ENCODE data around the gene GALNT9.

GALNT9 gene

DNA sequence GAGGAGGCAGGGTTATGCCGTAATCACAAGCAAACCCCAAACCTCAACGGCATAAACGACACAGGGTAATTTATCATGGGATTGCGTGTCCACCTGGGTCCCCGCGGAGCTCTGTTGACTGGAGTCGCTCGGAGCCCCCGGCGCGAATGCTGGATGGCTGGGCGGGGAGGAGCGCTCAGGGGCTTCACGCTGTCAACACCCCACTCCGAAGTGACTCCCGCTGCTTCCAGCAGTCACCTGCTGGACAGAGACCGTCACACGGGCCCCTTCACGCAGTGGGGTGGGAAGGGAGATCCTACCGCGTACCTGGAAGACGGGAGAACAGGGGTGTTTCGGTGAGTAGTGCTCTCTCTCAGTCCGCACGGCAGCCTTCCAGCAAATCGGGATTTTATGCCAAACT lies 4.4 kb upstream of the GALNT9 start:
- H3K27me3 ChIP-seq (ENCODE audit: low read depth, low read length), result no peaks in the 10 kb centered on the region
- H3K79me2 ChIP-seq (ENCODE audit: low read length), result no peaks in the 10 kb centered on the region
- H3K4me3 ChIP-seq (ENCODE audit: low read length), result no peak overlapping the region
- H3K9me3 ChIP-seq (ENCODE audit: insufficient read depth, low read length), result no peaks in the 10 kb centered on the region
- H3K4me2 ChIP-seq (ENCODE audit: low read length), result no peak overlapping the region
- H3K4me1 ChIP-seq (ENCODE audit: low read length), result no peaks in the 10 kb centered on the region
- no peak overlapping the region for H3K27ac ChIP-seq (ENCODE audit: low read length)
- no peak for TF ChIP-seq EZH2phosphoT487 (IDR thresholded peaks at IDR 0.05; ENCODE audit: low read depth)
- TF ChIP-seq, protein P1, sequence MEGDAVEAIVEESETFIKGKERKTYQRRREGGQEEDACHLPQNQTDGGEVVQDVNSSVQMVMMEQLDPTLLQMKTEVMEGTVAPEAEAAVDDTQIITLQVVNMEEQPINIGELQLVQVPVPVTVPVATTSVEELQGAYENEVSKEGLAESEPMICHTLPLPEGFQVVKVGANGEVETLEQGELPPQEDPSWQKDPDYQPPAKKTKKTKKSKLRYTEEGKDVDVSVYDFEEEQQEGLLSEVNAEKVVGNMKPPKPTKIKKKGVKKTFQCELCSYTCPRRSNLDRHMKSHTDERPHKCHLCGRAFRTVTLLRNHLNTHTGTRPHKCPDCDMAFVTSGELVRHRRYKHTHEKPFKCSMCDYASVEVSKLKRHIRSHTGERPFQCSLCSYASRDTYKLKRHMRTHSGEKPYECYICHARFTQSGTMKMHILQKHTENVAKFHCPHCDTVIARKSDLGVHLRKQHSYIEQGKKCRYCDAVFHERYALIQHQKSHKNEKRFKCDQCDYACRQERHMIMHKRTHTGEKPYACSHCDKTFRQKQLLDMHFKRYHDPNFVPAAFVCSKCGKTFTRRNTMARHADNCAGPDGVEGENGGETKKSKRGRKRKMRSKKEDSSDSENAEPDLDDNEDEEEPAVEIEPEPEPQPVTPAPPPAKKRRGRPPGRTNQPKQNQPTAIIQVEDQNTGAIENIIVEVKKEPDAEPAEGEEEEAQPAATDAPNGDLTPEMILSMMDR (IDR thresholded peaks at IDR 0.05; ENCODE audit: low read depth, low read length), result no peak
- H4K20me1 ChIP-seq (ENCODE audit: insufficient read depth, low read length), result no peaks in the 10 kb centered on the region
- H3K36me3 ChIP-seq (replicated peaks; ENCODE audit: low read depth, low read length), result no peaks in the 10 kb centered on the region
- no peak overlapping the region for H2AFZ ChIP-seq (ENCODE audit: low read depth, low read length)
- no peak overlapping the region for H3K9ac ChIP-seq (ENCODE audit: low read length)

DNA sequence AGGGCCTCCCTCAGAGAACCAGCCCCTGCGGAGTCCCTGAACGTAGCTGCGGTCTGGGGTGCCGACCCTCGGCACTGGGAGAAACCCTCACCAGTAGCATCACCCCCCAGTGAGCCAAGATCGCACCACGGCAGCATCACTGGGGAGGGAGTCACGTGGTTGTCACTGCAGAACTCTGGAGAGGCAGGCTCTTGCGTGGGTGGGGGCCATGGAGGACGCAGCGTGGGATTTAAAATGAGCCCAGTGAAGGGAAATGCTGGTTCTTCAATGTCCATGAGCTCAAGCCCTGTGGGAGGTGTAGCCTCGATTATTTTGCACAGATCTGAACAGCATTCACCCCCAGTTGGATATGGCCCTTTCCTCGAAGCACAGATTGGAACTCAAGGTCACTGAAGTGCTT lies 3.9 kb upstream of the GALNT9 start:
- Histone ChIP-seq H4K20me1 (ENCODE audit: insufficient read depth, low read length) (no peaks in the 10 kb centered on the region), H3K9me3 (ENCODE audit: insufficient read depth, low read length) (no peaks in the 10 kb centered on the region), H3K4me1 (ENCODE audit: low read length) (no peaks in the 10 kb centered on the region), H3K9ac (ENCODE audit: low read length) (no peak overlapping the region), H3K79me2 (ENCODE audit: low read length) (no peaks in the 10 kb centered on the region), H3K27ac (ENCODE audit: low read length) (no peak overlapping the region), H3K36me3 (replicated peaks; ENCODE audit: low read depth, low read length) (no peaks in the 10 kb centered on the region), H3K4me3 (ENCODE audit: low read length) (no peak overlapping the region), H2AFZ (ENCODE audit: low read depth, low read length) (no peak overlapping the region), H3K4me2 (ENCODE audit: low read length) (no peak overlapping the region), H3K27me3 (ENCODE audit: low read depth, low read length) (no peaks in the 10 kb centered on the region)
- no peak for TF ChIP-seq EZH2phosphoT487 (IDR thresholded peaks at IDR 0.05; ENCODE audit: low read depth)
- TF ChIP-seq, protein P1 (IDR thresholded peaks at IDR 0.05; ENCODE audit: low read depth, low read length), result no peak

DNA sequence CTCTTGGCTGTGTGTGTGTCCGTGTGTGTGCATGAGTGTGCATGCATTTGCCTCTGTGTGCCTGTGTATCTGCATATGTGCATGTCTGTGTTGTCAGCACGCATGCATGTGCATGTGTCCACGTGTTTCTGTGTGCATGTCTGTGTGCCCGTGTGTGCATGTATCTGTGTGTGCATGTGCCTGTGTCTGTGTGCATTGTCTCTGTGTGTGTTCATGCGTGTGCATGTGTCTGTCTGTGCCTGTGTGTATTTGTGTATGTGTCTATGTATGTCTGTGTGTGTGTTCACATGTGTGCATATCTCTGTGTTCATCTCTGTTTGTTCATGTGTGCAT lies 1.1 kb upstream of the GALNT9 start:
- no peak overlapping the region for H3K9ac ChIP-seq (ENCODE audit: low read length)

DNA sequence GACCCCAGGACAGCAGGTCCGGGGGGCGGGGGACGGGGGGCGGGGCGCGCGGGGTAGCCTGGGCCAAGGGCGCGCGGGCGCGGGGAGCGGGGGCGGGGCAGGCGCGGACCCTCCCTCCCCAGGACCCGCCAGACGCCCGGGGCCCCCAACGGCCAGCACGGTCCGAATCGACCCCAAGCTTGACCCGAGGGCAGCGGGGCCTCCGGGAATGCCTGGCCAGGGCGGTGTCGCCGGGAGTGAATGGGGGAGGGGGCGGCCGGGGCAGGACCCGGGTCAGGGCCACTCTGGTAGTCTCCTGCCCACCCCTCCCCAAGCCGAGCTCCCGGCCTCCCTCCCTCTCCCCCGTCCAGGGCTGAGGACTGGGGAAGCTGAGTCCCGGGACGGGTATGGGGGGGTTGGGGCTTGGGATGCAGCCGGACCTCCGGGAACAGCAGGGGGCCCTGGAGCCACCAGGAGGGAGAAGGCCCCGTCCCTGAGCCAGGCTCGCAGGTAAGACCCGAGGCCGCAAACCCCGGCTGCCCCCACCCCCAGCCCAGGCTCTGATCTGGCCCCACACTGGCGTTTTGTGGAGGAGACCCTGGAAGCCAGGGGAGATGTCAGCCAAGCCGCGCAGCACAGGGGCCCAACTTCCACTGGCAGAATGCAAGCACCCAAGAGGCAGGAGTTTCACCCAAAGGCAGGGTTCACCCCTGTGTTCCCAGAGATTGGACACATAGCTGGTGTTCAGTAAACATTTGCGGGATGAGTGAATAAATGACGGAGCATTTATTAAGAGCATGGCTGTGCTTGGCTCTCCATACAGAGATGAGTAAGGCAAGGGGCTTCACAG lies 545 bp upstream of the GALNT9 start:
- no peak for TF ChIP-seq EZH2phosphoT487 (IDR thresholded peaks at IDR 0.05; ENCODE audit: low read depth)
- TF ChIP-seq, protein P1 (IDR thresholded peaks at IDR 0.05; ENCODE audit: low read depth, low read length), result no peak
- H3K27ac ChIP-seq (ENCODE audit: low read length), result no peak overlapping the region
- no peaks in the 10 kb centered on the region for H3K9me3 ChIP-seq (ENCODE audit: insufficient read depth, low read length)
- no peaks in the 10 kb centered on the region for H4K20me1 ChIP-seq (ENCODE audit: insufficient read depth, low read length)
- H3K36me3 ChIP-seq (replicated peaks; ENCODE audit: low read depth, low read length), result no peaks in the 10 kb centered on the region
- H3K79me2 ChIP-seq (ENCODE audit: low read length), result no peaks in the 10 kb centered on the region
- no peak overlapping the region for H2AFZ ChIP-seq (ENCODE audit: low read depth, low read length)
- no peak overlapping the region for H3K4me3 ChIP-seq (ENCODE audit: low read length)
- no peaks in the 10 kb centered on the region for H3K27me3 ChIP-seq (ENCODE audit: low read depth, low read length)
- no peaks in the 10 kb centered on the region for H3K4me1 ChIP-seq (ENCODE audit: low read length)
- H3K4me2 ChIP-seq (ENCODE audit: low read length), result no peak overlapping the region
- H3K9ac ChIP-seq (ENCODE audit: low read length), result no peak overlapping the region

More for the DNA sequence above, 1.1 kb upstream of the GALNT9 start:
- Histone ChIP-seq H3K36me3 (replicated peaks; ENCODE audit: low read depth, low read length) (no peaks in the 10 kb centered on the region), H3K4me2 (ENCODE audit: low read length) (no peak overlapping the region), H3K9me3 (ENCODE audit: insufficient read depth, low read length) (no peaks in the 10 kb centered on the region), H4K20me1 (ENCODE audit: insufficient read depth, low read length) (no peaks in the 10 kb centered on the region), H3K27me3 (ENCODE audit: low read depth, low read length) (no peaks in the 10 kb centered on the region), H2AFZ (ENCODE audit: low read depth, low read length) (no peak overlapping the region), H3K79me2 (ENCODE audit: low read length) (no peaks in the 10 kb centered on the region), H3K4me1 (ENCODE audit: low read length) (no peaks in the 10 kb centered on the region), H3K4me3 (ENCODE audit: low read length) (no peak overlapping the region), H3K27ac (ENCODE audit: low read length) (no peak overlapping the region)
- no peak for TF ChIP-seq EZH2phosphoT487 (IDR thresholded peaks at IDR 0.05; ENCODE audit: low read depth)
- TF ChIP-seq, protein P1 (IDR thresholded peaks at IDR 0.05; ENCODE audit: low read depth, low read length), result no peak

Data from OCI-LY3 (cell line).